Measurements from ENCODE around the gene CLN3. TPM values are rescaled to one million over a fixed set of nuclear protein-coding genes. Genes with fewer than 3 reads are reported as not detected.
"Not testable (repeated sequence)": the region's sequence is repeated elsewhere in the genome, so short reads cannot be mapped to it uniquely, and the experiment has no call there.

The CLN3 gene
- polyA plus RNA-seq, 6 donors from 2014 or later = 2.7 to 21.2 (median 17.6) TPM

DNA sequence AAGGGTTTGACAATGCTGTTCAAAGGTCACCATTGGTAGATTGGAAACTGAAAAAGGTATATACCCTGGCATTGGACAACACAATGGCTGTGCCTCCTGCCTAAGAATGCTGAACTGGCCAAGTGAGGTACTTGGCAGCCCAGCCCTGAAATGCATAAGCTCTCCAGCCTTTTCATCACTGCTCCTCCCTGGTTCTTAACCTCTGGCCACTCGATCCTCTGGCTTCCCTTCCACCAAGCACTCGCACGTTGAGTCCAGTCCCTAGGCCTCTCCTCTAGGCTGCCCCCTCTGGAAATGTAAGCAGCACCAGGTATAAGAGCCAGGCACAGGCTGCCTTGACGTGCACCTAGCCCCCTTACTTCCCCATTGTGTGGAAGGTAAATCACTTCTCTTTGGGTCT lies 45.5 kb downstream of the CLN3 start:
- not testable (repeated sequence) for H3K4me1 Mint-ChIP-seq; DNase-seq; H3K27ac Mint-ChIP-seq; H3K4me3 Mint-ChIP-seq; H3K9me3 Mint-ChIP-seq; ATAC-seq (ENCODE audit: low read depth in 2 of 2); H3K27me3 Mint-ChIP-seq; H3K36me3 Mint-ChIP-seq

DNA sequence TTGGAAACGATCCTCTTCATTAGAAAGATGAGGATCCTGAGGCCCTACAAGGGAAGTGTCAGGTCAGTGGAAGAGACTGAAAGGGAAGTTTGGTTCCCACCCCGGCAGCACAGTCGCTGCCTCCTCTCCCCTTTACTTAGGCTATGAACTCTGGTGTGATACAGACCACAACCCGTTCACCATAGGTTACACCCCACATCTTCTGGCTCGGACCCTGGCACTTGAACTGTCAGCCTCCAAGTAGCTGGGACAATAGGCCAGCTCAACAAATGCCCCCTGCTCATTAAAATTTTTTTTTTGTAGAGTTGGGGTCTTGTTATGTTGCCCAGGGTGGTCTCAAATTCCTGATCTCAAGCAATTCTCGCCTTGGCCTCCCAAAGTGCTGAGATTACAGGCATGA lies 47.9 kb downstream of the CLN3 start:
- not testable (repeated sequence) for H3K27me3 Mint-ChIP-seq; H3K27ac Mint-ChIP-seq; H3K36me3 Mint-ChIP-seq; DNase-seq; H3K4me3 Mint-ChIP-seq; H3K9me3 Mint-ChIP-seq; H3K4me1 Mint-ChIP-seq; ATAC-seq (ENCODE audit: low read depth in 2 of 2)

DNA sequence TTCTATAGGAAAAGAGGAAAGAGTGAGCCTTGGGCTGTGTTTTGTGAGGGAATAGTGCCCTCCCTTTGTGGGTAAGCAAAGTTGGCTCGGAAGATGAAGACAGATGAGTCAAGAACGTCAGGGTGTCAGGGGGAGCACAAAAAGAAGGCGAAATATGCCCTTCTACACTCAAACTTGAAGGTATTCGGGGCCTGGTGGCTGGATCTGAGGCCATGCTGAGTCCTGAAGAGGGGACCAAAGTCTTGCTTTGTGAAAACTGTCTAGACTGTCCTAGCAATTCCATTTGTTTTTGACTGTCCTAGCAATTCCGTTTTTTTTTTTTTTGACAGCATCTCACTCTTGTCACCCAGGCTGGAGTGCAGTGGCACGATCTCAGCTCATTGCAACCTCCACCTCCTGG lies 53.0 kb downstream of the CLN3 start:
- not testable (repeated sequence) for DNase-seq; H3K4me1 Mint-ChIP-seq; H3K27ac Mint-ChIP-seq; H3K9me3 Mint-ChIP-seq; ATAC-seq (ENCODE audit: low read depth in 2 of 2); H3K36me3 Mint-ChIP-seq; H3K4me3 Mint-ChIP-seq; H3K27me3 Mint-ChIP-seq

DNA sequence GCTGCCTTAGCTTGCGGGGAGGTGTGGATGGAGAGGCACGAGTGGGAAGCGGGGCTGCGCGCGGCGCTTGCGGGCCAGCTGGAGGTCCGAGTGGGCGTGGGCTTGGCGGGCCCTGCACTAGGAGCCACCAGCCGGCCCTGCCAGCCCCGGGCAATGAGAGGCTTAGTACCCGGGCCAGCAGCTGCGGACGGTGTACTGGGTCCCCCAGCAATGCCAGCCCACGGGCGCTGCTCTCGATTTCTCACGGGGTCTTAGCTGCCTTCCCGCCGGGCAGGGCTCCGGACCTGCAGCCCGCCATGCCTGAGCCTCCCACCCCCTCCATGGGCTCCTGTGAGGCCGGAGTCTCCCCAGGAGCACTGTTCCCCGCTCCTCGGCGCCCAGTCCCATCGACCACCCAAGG lies 56.5 kb downstream of the CLN3 start:
- not testable (repeated sequence) for DNase-seq; H3K36me3 Mint-ChIP-seq; H3K4me3 Mint-ChIP-seq; ATAC-seq (ENCODE audit: low read depth in 2 of 2); H3K27ac Mint-ChIP-seq; H3K4me1 Mint-ChIP-seq; H3K9me3 Mint-ChIP-seq; H3K27me3 Mint-ChIP-seq

Other genes with a start within 250 kb of the CLN3 start
- gene SBK1, start 199.5 kb downstream of the CLN3 start, polyA plus RNA-seq (ENCODE audit: low read depth in 6 of 6) = under 1 TPM; 0.19 to 0.76 (median 0.41) TPM
- gene NPIPB6, start 128.6 kb downstream of the CLN3 start, polyA plus RNA-seq (ENCODE audit: low read depth in 6 of 6) = under 1 TPM in 3 of 6 donors, not detected in 3; 0.17 to 0.48 (median 0.34) TPM
- gene EIF3CL, start 88.2 kb downstream of the CLN3 start, polyA plus RNA-seq (ENCODE audit: low read depth in 6 of 6) = 10 to 100 TPM in 4 of 6 donors, 1 to 10 TPM in 2; 7.4 to 30.6 (median 23.4) TPM
- under 1 TPM in 1 of 6 donors, not detected in 5; 0.24 TPM for gene NPIPB7, start 19.7 kb downstream of the CLN3 start, polyA plus RNA-seq (ENCODE audit: low read depth in 6 of 6)
- under 1 TPM in 2 of 6 donors, not detected in 4; 0.08 to 0.13 TPM for gene APOBR, start 2.6 kb upstream of the CLN3 start, polyA plus RNA-seq (ENCODE audit: low read depth in 6 of 6)
- not detected for gene IL27, start 14.8 kb upstream of the CLN3 start, polyA plus RNA-seq (ENCODE audit: low read depth in 6 of 6)
- gene NUPR1, start 46.9 kb upstream of the CLN3 start, polyA plus RNA-seq (ENCODE audit: low read depth in 6 of 6) = not detected
- 10 to 100 TPM; 35.1 to 66.2 (median 50.2) TPM for gene SGF29, start 61.8 kb upstream of the CLN3 start, polyA plus RNA-seq (ENCODE audit: low read depth in 6 of 6)
- under 1 TPM in 1 of 6 donors, not detected in 5; 0.20 TPM for gene SULT1A2, start 105.0 kb upstream of the CLN3 start, polyA plus RNA-seq (ENCODE audit: low read depth in 6 of 6)
- 1 to 10 TPM in 3 of 6 donors, under 1 TPM in 2, not detected in 1; 0.90 to 3.6 (median 1.2) TPM for gene SULT1A1, start 118.0 kb upstream of the CLN3 start, polyA plus RNA-seq (ENCODE audit: low read depth in 6 of 6)
- not detected for gene NPIPB8, start 146.0 kb upstream of the CLN3 start, polyA plus RNA-seq (ENCODE audit: low read depth in 6 of 6)
- 100 to 1,000 TPM; 140 to 243 (median 203) TPM for gene EIF3C, start 219.4 kb upstream of the CLN3 start, polyA plus RNA-seq (ENCODE audit: low read depth in 6 of 6)

Data from naive B cell (primary cell).